22Rv1 (cell line): ENCODE measurements around the gene HAX1.

Experiments
- H3K27ac ChIP-seq: fragments of 450-650 bp; 2 replicates; pipeline ENCODE4 v1.5.1; 2017
- CTCF ChIP-seq: fragments of 450-650 bp; IDR thresholded peaks from 2 replicates; pipeline ENCODE4 v1.5.1; 2017; ENCODE audit warnings: mild to moderate bottlenecking
- ZFX ChIP-seq: fragments of 450-650 bp; IDR thresholded peaks from 2 replicates; pipeline ENCODE4 v1.6.1; 2017; ENCODE audit warnings: antibody characterized with exemption, borderline replicate concordance

The HAX1 gene

GRCh38 chr1:154239491-154239890 lies 32.9 kb upstream of the HAX1 start:
- no peak overlapping the region for H3K27ac ChIP-seq
- TF ChIP-seq CTCF, result no peak
- no peak for TF ChIP-seq ZFX

- no peak overlapping the region for H3K27ac ChIP-seq
- TF ChIP-seq CTCF, result no peak
- TF ChIP-seq ZFX, result no peak
These were observed 32.1 kb upstream of the HAX1 start for GRCh38 chr1:154240294-154240833.

- TF ChIP-seq ZFX (no peak), CTCF (no peak)
- H3K27ac ChIP-seq, result no peak overlapping the region
These were observed 30.6 kb upstream of the HAX1 start for GRCh38 chr1:154241703-154242351.

GRCh38 chr1:154253671-154254070 lies 18.8 kb upstream of the HAX1 start:
- TF ChIP-seq ZFX (no peak), CTCF (no peak)
- no peak overlapping the region for H3K27ac ChIP-seq

- H3K27ac ChIP-seq, result no peak overlapping the region
- no peak for TF ChIP-seq CTCF
- TF ChIP-seq ZFX, result no peak
These were observed 15.7 kb upstream of the HAX1 start for GRCh38 chr1:154256686-154257085.

- no peak overlapping the region for H3K27ac ChIP-seq
- no peak for TF ChIP-seq CTCF
- TF ChIP-seq ZFX, result no peak
These were observed 13.6 kb upstream of the HAX1 start for GRCh38 chr1:154258784-154259183.

- no peak overlapping the region for H3K27ac ChIP-seq
- TF ChIP-seq CTCF (no peak), ZFX (no peak)
These were observed 12.3 kb upstream of the HAX1 start for GRCh38 chr1:154260127-154260526.
